HCT116 (cell line): ENCODE measurements around the gene GALNT17. TPM values are rescaled to one million over a fixed set of nuclear protein-coding genes. Genes with fewer than 3 reads are reported as not detected.

Experiments
- ATAC-seq: fragments of 200-7000 bp; cut with Tn5 transposase; 2 replicates; pipeline ENCODE4 v1.9.1; 2020; ENCODE audit warnings: mild to moderate bottlenecking, moderate library complexity
- BruUV-seq: library from RNA; stranded (reverse); fragments of 400-500 nt; replicated peaks from 2 replicates; lab custom pipeline; 2021; lab: Mats Ljungman, UMichigan
- CTCF ChIA-PET: fragments of 300-600 bp; sonication (Branson Sonifier 250); formaldehyde crosslinking; loops from one replicate; lab custom pipeline; 2021; ENCODE audit warnings: antibody characterized with exemption; lab: Charles Lee
- POLR2A ChIA-PET: fragments of 300-600, 350-600 bp; sonication (Branson Sonifier 250); formaldehyde crosslinking; loops from one replicate; lab custom pipeline; 2021; ENCODE audit warnings: antibody characterized with exemption; lab: Charles Lee
- RAD21 ChIA-PET, 2 experiments: fragments of 300-600 bp; sonication (Branson Sonifier 250); formaldehyde crosslinking; loops; one replicate each; lab custom pipeline; 2023; ENCODE audit warnings: low total read pairs in 2 of 2; ENCODE audit not compliant: uncharacterized antibody in 2 of 2, unreplicated experiment in 2 of 2, low non-redundant PET in 1 of 2; lab: Charles Lee
- DNase-seq: peaks from one replicate; pipeline ENCODE4 v3.0.0-alpha.2; 2010; ENCODE audit warnings: low read depth, low spot score
- H2AFZ ChIP-seq: fragments of 200-600 bp; shearing (Covaris generic), sonication (generic); 2 replicates; pipeline ENCODE4 v1.6.1; 2017; ENCODE audit warnings: low read depth, mixed run types, mixed read lengths, antibody characterized with exemption, low read length; ENCODE audit not compliant: poor library complexity, severe bottlenecking
- H3K27ac ChIP-seq: 2 replicates; pipeline ENCODE4 v1.5.1; 2012; ENCODE audit warnings: low read depth, low read length
- H3K27me3 ChIP-seq: fragments of 200-600 bp; sonication (generic); 2 replicates; pipeline ENCODE4 v1.6.1; 2016; ENCODE audit warnings: mixed run types, low read length, mixed read lengths; ENCODE audit not compliant: insufficient read depth
- H3K36me3 ChIP-seq, 2 experiments: fragments of 200-500 bp in 1 of 2; fragments of 200-600 bp in 1 of 2; sonication (Bioruptor generic) in 1 of 2; sonication (generic) in 1 of 2; 2 replicates each; pipeline versions ENCODE4 v1.5.1 to v1.6.1; 2014 to 2016; ENCODE audit warnings: low read length in 2 of 2, inconsistent platforms in 1 of 2, mixed read lengths in 1 of 2, mixed run types in 1 of 2; ENCODE audit not compliant: insufficient read depth in 2 of 2, control insufficient read depth in 1 of 2
- H3K4me1 ChIP-seq, 2 experiments: fragments of 200-600 bp in 1 of 2; sonication (generic) in 1 of 2; 2 replicates each; pipeline versions ENCODE4 v1.5.1 to v1.6.1; 2012 to 2017; ENCODE audit warnings: low read length in 2 of 2, inconsistent platforms in 1 of 2, mild to moderate bottlenecking in 1 of 2, mixed read lengths in 1 of 2, mixed run types in 1 of 2, moderate library complexity in 1 of 2; ENCODE audit not compliant: insufficient read depth in 2 of 2, control insufficient read depth in 1 of 2
- H3K4me2 ChIP-seq: fragments of 200-600 bp; sonication (generic); 2 replicates; pipeline ENCODE4 v1.6.1; 2017; ENCODE audit warnings: mixed run types, low read length, mixed read lengths
- H3K4me3 ChIP-seq, 2 experiments: fragments of 200-600 bp in 1 of 2; sonication (generic) in 1 of 2; replicated peaks in 1 of 2; 2 replicates each; pipeline ENCODE4 v1.5.1; 2011 to 2016; ENCODE audit warnings: low read length in 2 of 2, control low read depth in 1 of 2, low read depth in 1 of 2, mild to moderate bottlenecking in 1 of 2, mixed read lengths in 1 of 2, mixed run types in 1 of 2
- H3K79me2 ChIP-seq: fragments of 200-600 bp; sonication (generic); 2 replicates; pipeline ENCODE4 v1.6.1; 2017; ENCODE audit warnings: mild to moderate bottlenecking, mixed run types, low read length, moderate library complexity, mixed read lengths; ENCODE audit not compliant: insufficient read depth
- H3K9ac ChIP-seq: fragments of 200-600 bp; sonication (generic); 2 replicates; pipeline ENCODE4 v1.6.1; 2016; ENCODE audit warnings: low read length, mixed read lengths
- H3K9me2 ChIP-seq: fragments of 200-600 bp; sonication (generic), shearing (Covaris generic); 2 replicates; pipeline ENCODE4 v1.6.1; 2017; ENCODE audit warnings: mixed run types, mild to moderate bottlenecking, moderate library complexity; ENCODE audit not compliant: insufficient read depth
- H3K9me3 ChIP-seq, 2 experiments: fragments of 200-500 bp in 1 of 2; fragments of 200-600 bp in 1 of 2; sonication (Bioruptor generic) in 1 of 2; sonication (generic) in 1 of 2; 2 replicates each; pipeline ENCODE4 v1.6.1; 2014 to 2017; ENCODE audit warnings: low read length in 2 of 2, mixed read lengths in 2 of 2, inconsistent platforms in 1 of 2, low read depth in 1 of 2, mild to moderate bottlenecking in 1 of 2, mixed run types in 1 of 2, moderate library complexity in 1 of 2; ENCODE audit not compliant: control insufficient read depth in 1 of 2, insufficient read depth in 1 of 2
- H4K20me1 ChIP-seq: fragments of 200-600 bp; sonication (generic), shearing (Covaris generic); 2 replicates; pipeline ENCODE4 v1.6.1; 2017; ENCODE audit warnings: mixed run types, mild to moderate bottlenecking, moderate library complexity; ENCODE audit not compliant: insufficient read depth
- CBX3 ChIP-seq: IDR thresholded peaks from 2 replicates; pipeline ENCODE4 v1.6.1; 2012; ENCODE audit warnings: low read depth
- CEBPB ChIP-seq: IDR thresholded peaks from 2 replicates; pipeline ENCODE4 v1.6.1; 2012; ENCODE audit warnings: low read depth
- EGR1 ChIP-seq: IDR thresholded peaks from 2 replicates; pipeline ENCODE4 v1.6.1; 2012; ENCODE audit warnings: low read depth
- EZH2 ChIP-seq: fragments of 200-600 bp; sonication (generic); IDR thresholded peaks from 2 replicates; pipeline ENCODE4 v1.6.1; 2017; ENCODE audit warnings: antibody characterized with exemption, mixed run types
- EZH2phosphoT487 ChIP-seq: fragments of 200-600 bp; IDR thresholded peaks from 2 replicates; pipeline ENCODE4 v1.6.1; 2018; ENCODE audit warnings: antibody characterized with exemption, borderline replicate concordance
- FOSL1 ChIP-seq: IDR thresholded peaks from 2 replicates; pipeline ENCODE4 v1.6.1; 2012; ENCODE audit warnings: low read depth
- JUND ChIP-seq: IDR thresholded peaks from 2 replicates; pipeline ENCODE4 v1.6.1; 2012
- POLR2AphosphoS5 ChIP-seq: IDR thresholded peaks from 2 replicates; pipeline ENCODE4 v1.6.1; 2011; ENCODE audit warnings: mild to moderate bottlenecking, low read depth, low read length, moderate library complexity
- RAD21 ChIP-seq: IDR thresholded peaks from 2 replicates; pipeline ENCODE4 v1.6.1; 2012; ENCODE audit warnings: low read depth, mild to moderate bottlenecking
- SP1 ChIP-seq: IDR thresholded peaks from 2 replicates; pipeline ENCODE4 v1.6.1; 2012; ENCODE audit warnings: low read depth
- SRF ChIP-seq: IDR thresholded peaks from 2 replicates; pipeline ENCODE4 v1.6.1; 2012; ENCODE audit warnings: low read depth
- TCF7L2 ChIP-seq: IDR thresholded peaks from 2 replicates; pipeline ENCODE4 v1.7.0; 2011; ENCODE audit warnings: borderline replicate concordance, inconsistent platforms; ENCODE audit not compliant: insufficient read depth, insufficient read length; ENCODE audit errors: extremely low read depth
- ZFX ChIP-seq: fragments of 450-650 bp; IDR thresholded peaks from 2 replicates; pipeline ENCODE4 v1.6.1; 2017
- ZNF274 ChIP-seq: fragments of 200-500 bp; sonication (Bioruptor generic); IDR thresholded peaks from 2 replicates; pipeline ENCODE4 v1.6.1; 2014; ENCODE audit warnings: mild to moderate bottlenecking, low read depth, low read length, inconsistent platforms
- intact Hi-C: fragments of 100-400 bp; cut with micrococcal nuclease; formaldehyde crosslinking; loops from 2 replicates; pipeline ENCODE4 v1.10.0; 2022
- total RNA-seq: library from RNA; stranded (reverse); gene quantifications from one replicate; pipeline ENCODE4 v1.2.1, GENCODE V29; 2021; ENCODE audit not compliant: unreplicated experiment
- TF ChIP-seq, protein P1 (sequence below), 3 experiments: fragments of 200-600 bp in 1 of 3; sonication (generic) in 1 of 3; IDR thresholded peaks in 2 of 3; conservative IDR thresholded peaks in 1 of 3; 2 replicates each; pipeline ENCODE4 v1.5.1; 2012 to 2017; ENCODE audit warnings: low read depth in 2 of 3, low read length in 2 of 3, antibody characterized with exemption in 1 of 3, borderline replicate concordance in 1 of 3, control low read depth in 1 of 3, mild to moderate bottlenecking in 1 of 3, mixed read lengths in 1 of 3, mixed run types in 1 of 3, moderate library complexity in 1 of 3; ENCODE audit not compliant: insufficient read depth in 1 of 3

Gene GALNT17
- total RNA-seq, 1 experiment from 2014 or later: not detected

GRCh38 chr7:71270558-71270957, 138.6 kb downstream of the GALNT17 start:
- CTCF ChIA-PET: no interaction called here
- RAD21 ChIA-PET: no interaction called here
- no peaks in the 10 kb centered on the region for H3K27me3 ChIP-seq
- H3K4me2 ChIP-seq: no peak overlapping the region
- H3K4me1 ChIP-seq: no peaks in the 10 kb centered on the region
- peaks cover 3 to 25% of the 10 kb centered on the region in 2 experiments; a peak in 2 of 4 replicates for H3K9me3 ChIP-seq
- POLR2A ChIA-PET: no interaction called here
- intact Hi-C loops: no loop called here
- TF ChIP-seq TCF7L2 (no peak), EGR1 (no peak), JUND (no peak), ZFX (no peak), SP1 (no peak), CEBPB (no peak), CBX3 (no peak), EZH2phosphoT487 (no peak)
- TF ChIP-seq, protein P1, sequence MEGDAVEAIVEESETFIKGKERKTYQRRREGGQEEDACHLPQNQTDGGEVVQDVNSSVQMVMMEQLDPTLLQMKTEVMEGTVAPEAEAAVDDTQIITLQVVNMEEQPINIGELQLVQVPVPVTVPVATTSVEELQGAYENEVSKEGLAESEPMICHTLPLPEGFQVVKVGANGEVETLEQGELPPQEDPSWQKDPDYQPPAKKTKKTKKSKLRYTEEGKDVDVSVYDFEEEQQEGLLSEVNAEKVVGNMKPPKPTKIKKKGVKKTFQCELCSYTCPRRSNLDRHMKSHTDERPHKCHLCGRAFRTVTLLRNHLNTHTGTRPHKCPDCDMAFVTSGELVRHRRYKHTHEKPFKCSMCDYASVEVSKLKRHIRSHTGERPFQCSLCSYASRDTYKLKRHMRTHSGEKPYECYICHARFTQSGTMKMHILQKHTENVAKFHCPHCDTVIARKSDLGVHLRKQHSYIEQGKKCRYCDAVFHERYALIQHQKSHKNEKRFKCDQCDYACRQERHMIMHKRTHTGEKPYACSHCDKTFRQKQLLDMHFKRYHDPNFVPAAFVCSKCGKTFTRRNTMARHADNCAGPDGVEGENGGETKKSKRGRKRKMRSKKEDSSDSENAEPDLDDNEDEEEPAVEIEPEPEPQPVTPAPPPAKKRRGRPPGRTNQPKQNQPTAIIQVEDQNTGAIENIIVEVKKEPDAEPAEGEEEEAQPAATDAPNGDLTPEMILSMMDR (IDR thresholded peaks at IDR 0.05 in 2 of 3, conservative IDR thresholded peaks at IDR 0.05 in 1 of 3; ENCODE audit: borderline replicate concordance in 1 of 3, insufficient read depth in 1 of 3, low read depth in 2 of 3, low read length in 2 of 3): no peak
- H2AFZ ChIP-seq: no peak overlapping the region
- no peak overlapping the region for H3K9ac ChIP-seq
- no peak for DNase-seq
- H3K9me2 ChIP-seq: no peaks in the 10 kb centered on the region
- H3K79me2 ChIP-seq: no peaks in the 10 kb centered on the region
- no peak overlapping the region for H3K4me3 ChIP-seq
- H3K36me3 ChIP-seq: no peaks in the 10 kb centered on the region
- no peaks in the 10 kb centered on the region for H4K20me1 ChIP-seq
- BruUV-seq: no TSS peak
- H3K27ac ChIP-seq: no peak overlapping the region
- no peak for ATAC-seq

DNA sequence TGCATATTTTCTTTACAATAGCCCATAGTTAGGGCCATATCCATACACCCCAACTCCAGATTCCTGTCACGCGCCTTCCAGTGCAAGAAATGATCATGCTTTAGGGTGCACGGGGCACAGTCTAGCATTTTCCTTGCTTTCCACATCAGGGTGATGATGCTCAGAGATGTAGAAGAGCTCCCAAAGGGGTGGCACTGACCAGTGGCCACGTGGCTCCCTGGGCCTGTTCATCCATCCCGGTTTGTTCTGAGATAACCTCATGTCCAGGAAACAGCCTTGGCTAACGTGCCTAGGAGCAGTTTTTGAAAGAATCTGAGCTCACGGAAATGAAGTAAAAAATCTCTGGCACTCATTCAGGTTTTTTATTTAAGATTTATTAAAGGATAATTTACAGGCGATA, 139.3 kb downstream of the GALNT17 start:
- ChIA-PET POLR2A (no interaction called here), CTCF (no interaction called here), RAD21 (no interaction called here)
- ATAC-seq: no peak
- DNase-seq: no peak
- H4K20me1 ChIP-seq: no peaks in the 10 kb centered on the region
- no peak overlapping the region for H3K4me2 ChIP-seq
- H3K4me3 ChIP-seq: no peak overlapping the region
- H3K27me3 ChIP-seq: no peaks in the 10 kb centered on the region
- H3K9me2 ChIP-seq: no peaks in the 10 kb centered on the region
- H3K79me2 ChIP-seq: no peaks in the 10 kb centered on the region
- BruUV-seq: no TSS peak
- no peaks in the 10 kb centered on the region for H3K36me3 ChIP-seq
- no peak overlapping the region for H3K27ac ChIP-seq
- H2AFZ ChIP-seq: no peak overlapping the region
- peaks cover 0 to 25% of the 10 kb centered on the region in 2 experiments; a peak in 2 of 4 replicates for H3K9me3 ChIP-seq
- TF ChIP-seq CEBPB: no peak
- no peak for TF ChIP-seq SRF
- TF ChIP-seq TCF7L2: no peak
- TF ChIP-seq, protein P1 (IDR thresholded peaks at IDR 0.05 in 2 of 3, conservative IDR thresholded peaks at IDR 0.05 in 1 of 3; ENCODE audit: borderline replicate concordance in 1 of 3, insufficient read depth in 1 of 3, low read depth in 2 of 3, low read length in 2 of 3): no peak
- no peak for TF ChIP-seq EZH2
- no peak for TF ChIP-seq RAD21
- no peak for TF ChIP-seq FOSL1
- TF ChIP-seq CBX3: no peak
- TF ChIP-seq ZFX: no peak
- no peak for TF ChIP-seq POLR2AphosphoS5
- no peak for TF ChIP-seq EZH2phosphoT487
- no peak for TF ChIP-seq ZNF274
- no peak for TF ChIP-seq JUND
- no peaks in the 10 kb centered on the region for H3K4me1 ChIP-seq
- no peak overlapping the region for H3K9ac ChIP-seq
- intact Hi-C loops: no loop called here
